Activated gamma-delta T cell treated with Interleukin-2 at 50 U/mL for 16 hours (primary cell): ENCODE data around the gene ABCE1.

ENCODE experiments used
- DNase-seq: peaks from one replicate; pipeline ENCODE4 v3.0.0-alpha.2; 2020

ABCE1 gene

DNA sequence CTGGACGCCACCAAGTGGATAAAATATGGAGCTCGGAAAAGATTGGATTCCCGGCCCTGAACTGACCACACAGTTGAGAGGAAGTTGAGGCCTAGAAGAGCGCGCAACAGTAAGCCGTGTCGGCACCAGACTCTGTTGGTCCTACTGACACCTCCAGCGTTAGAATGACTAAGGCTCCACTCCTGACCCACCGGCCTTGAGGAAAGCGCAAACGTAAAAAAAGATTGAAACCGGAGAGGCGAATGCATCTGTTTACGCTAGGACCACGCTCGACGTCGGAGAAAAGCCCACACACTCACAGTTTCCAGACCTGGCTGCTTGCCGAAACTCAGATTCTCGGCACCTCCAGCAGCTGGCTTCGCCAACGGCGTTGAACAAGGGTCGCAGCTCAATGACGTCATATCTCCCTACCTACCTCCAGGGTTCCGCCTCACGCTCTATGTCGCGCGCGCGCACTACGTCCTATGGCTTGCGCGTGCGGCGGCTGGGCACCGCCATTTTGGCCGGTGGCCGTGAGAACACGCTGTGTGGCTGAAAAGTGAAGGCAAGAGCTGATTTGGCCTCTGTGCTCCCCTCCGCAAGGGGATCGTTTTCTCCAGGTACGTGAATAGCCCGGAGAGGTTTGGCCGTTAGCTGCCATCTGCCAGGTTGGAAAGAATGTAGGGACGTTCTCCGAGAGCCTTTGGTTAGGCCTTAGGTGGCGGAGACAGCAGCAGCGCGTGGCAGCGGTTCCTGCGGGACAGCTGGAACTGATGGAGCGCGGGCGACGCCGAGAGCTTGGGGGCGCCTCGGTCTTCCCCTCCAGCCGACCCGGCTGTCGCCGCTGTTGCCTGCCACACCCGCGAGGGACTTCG is at the start of gene ABCE1, which contains the start of gene ANAPC10:
TSS of gene ABCE1 (plus strand) at position 491 of the 854 bp plus-strand sequence. CDS start 6,102 bp downstream, outside the sequence.
TSS of gene ANAPC10 (minus strand) at position 376 of the 854 bp plus-strand sequence. CDS start 2,097 bp downstream, outside the sequence.
- peak; percentile 94 for DNase-seq

DNA sequence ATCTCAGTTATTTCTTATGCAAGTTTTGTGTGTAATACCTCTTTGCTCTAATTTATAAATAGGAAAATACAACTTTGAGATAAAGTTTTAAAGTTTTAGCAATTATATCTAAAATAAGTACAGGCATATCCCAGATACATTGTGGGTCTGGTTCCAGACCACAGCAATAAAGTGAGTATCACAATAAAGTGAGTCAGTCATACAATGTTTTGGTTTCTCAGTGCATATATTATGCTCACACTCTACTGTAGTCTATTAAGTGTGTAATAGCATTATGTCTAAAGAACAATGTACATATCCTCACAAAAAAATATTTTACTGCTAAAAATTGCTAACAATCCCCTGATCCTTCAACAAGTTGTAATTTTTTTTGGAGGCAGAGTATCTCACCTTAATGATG is 49.3 kb upstream of the ABCE1 start:
- DNase-seq: no peak

GRCh38 chr4:145049241-145049640 is 48.9 kb upstream of the ABCE1 start:
- no peak for DNase-seq

DNA sequence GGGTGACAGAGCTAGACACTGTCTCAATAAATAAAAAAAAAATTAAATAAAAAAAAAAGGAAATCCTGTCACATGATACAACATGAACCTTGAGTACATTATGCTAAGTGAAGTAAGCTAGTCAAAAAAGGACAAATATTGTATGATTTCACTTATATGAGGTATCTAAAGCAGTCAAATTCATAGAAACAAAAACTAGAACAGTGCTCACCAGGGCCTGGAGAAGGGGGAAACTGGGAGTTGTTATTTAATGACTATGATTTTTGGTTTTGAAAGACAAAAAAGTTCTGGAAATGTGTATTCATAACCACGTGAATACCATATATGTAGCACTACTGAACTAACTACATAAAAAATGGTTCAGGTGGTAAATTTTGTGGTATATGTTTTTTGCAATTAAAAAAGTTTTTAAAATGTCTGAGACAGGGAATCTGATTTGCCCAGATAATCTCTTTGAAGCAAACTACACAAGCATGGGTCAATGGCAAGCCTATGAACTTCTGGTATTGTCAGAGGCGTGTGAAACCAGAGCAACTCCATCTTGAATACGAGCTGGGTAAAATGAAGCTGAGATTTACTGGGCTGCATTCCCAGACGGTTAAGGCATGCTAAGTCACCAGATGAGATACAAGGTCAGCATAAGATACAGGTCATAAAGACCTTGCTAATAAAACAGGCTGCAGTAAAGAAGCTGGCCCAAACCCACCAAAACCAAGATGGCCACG is 42.4 kb upstream of the ABCE1 start:
- no peak for DNase-seq

DNA sequence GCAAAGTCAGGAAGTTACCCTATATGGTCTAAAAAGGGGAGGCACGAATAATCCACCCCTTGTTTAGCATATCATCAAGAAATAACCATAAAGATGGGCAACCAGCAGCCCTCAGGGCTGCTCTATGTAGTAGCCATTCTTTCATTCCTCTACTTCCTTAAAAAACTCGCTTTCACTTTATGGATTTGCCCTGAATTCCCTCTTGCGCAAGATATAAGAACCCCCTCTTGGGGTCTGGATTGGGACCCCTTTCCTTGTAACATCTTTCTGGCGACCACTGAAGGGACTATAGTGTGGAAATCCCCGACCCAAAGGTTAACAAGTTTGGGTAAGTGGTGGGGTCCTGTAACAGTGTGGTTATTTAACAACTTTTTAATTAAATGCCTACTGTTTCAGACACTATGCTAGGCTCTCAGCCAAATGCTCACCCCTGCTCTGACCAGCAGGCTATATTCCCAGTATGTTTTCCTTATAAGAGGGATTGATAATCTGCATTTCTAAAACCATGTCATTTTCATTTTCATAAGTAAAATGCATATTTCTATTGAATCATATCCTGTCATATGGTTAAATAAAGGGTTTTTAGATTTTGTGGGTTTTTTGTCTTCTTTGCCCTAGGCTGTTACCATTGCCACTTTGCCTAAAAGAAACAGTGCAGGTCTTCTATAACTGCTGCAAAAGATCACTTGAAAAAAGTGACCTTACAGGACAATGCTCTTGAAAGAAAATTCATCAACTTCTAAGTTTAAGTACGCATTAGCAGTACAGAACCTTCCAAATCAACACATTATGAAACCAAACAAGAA is 41.6 kb upstream of the ABCE1 start:
- no peak for DNase-seq

DNA sequence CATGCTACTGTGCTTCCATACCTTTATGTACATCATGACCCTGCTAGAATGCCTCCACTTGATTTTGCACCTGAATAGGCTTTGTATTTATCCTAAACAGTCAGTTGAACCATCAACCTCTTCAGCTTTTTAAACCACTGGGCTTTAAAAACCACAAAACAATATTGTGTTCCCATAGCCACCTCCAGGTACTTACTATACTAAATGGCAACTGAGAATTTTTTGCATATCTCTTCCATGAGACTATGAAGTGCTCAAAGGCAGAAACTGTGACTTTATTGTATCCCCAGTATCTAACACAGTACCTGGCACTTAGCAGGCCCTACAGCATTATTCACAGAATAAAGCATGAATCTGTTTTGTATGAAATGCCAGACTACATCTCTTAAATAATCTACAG is 39.9 kb upstream of the ABCE1 start:
- no peak for DNase-seq

DNA sequence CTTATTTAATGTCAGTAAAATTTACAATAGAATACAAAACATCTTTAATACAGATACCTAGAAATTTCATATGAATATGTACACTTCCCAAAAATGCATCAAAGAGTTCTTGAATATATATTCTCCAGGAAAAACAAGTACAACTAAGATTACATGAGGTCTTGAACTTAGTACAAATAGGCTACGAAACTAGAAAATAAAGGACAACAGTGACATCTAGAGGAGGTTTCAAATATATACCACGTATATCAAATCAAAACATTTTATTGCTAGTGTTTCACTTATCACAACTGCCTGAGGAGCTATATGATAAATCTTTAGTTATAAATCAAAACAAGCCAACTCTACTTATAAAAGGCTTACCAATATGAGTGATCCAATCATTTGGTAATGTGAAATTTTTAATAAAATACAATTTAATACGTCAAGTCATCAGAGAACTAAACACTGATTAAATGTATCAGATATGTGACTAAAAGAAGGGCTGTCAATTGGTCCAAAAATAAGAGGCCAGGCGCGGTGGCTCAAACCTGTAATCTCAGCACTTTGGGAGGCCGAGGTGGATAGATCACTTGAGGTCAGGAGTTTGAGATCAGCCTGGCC is 36.7 kb upstream of the ABCE1 start:
- no peak for DNase-seq

DNA sequence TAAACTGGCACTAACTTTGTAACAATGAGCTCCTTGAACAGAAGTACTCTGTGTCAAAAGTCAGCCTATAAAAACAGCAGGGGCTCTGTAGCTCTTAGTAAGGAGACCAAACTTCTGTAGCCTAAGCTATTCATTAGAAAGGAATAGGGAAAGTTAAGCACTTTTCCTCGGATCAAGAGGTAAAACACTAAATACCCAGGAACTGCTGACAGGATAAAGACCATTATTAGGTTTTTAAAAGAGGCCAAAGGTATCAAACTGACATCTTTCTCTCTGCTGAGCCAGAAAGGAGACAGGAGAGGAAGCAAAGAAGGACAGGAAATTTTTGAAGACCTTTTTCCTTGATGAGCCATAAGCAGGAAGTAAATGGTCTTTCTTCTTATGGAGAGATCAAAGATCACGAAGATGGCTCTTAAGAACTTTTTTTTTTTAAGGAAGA is 32.0 kb upstream of the ABCE1 start:
- no peak for DNase-seq

- DNase-seq: no peak
Observed at GRCh38 chr4:145069361-145069760, 28.8 kb upstream of the ABCE1 start.

- DNase-seq: no peak
Observed at GRCh38 chr4:145071560-145071959, 26.6 kb upstream of the ABCE1 start.

DNA sequence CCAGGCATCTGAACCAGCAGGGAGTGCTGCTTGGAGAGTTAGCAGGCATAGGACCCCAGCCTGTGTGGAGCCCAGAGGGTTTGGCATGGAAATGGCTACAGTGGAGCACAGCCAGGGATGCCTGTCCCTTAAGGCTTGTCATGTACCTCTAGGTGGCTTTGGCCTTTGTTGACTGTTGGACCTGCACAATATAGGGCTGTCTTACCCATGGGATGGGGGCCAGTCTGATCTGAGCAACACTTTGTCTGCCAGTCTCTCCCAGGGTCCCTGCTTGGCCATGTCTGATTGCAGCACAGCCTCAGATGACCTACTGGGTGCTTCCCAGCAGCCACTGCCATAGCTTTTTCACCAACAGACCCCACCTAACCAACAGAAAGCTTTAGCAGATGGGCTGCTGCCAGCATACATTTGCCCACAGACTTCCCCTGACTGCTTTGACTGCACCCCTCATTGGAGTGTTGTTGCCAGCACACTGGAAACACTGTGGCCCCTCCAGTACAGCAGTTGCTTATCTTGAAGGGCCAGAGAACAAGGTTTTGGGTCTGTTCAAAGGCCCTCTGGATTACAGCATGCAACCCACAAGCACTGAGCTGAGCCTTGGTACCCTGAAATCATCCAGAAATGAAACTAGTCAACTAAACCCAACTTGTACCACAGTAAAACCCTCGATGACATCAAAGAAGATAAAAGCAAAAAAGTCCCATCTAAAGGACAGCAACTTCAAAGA is 22.2 kb upstream of the ABCE1 start:
- no peak for DNase-seq

GRCh38 chr4:145076469-145076855 is 21.6 kb upstream of the ABCE1 start:
- DNase-seq: no peak

- no peak for DNase-seq
Observed at GRCh38 chr4:145081756-145082155, 16.4 kb upstream of the ABCE1 start.

- DNase-seq: no peak
Observed at GRCh38 chr4:145083891-145084605, 14.1 kb upstream of the ABCE1 start.

GRCh38 chr4:145090380-145090779 is 7.7 kb upstream of the ABCE1 start:
- no peak for DNase-seq

- no peak for DNase-seq
Observed at GRCh38 chr4:145093638-145094037, 4.5 kb upstream of the ABCE1 start.

DNA sequence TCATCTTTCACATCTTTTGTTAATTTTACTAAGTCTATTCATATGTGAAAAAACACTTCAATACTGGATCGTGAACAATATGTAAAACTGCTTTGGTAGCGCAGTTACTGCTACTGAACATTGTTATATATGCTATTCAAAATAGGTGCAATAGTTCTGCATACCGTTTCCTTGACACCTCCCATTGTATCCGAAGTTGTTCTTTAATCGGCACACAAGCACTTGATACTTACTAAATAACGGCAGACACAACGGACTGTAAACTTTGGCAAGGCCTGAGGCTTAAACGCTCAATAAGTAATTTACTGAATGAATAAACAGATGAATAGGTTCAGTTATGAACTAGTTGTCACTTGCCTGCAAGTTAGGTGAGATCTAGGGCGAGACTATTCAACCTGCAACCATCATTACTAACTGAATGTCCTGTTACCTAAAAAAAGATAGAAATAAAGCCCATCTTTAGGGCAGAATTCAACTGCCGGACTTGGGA is 735 bp upstream of the ABCE1 start:
- no peak for DNase-seq

GRCh38 chr4:145098675-145099037 is 545 bp downstream of the ABCE1 start:
- DNase-seq: peak; percentile 11

DNA sequence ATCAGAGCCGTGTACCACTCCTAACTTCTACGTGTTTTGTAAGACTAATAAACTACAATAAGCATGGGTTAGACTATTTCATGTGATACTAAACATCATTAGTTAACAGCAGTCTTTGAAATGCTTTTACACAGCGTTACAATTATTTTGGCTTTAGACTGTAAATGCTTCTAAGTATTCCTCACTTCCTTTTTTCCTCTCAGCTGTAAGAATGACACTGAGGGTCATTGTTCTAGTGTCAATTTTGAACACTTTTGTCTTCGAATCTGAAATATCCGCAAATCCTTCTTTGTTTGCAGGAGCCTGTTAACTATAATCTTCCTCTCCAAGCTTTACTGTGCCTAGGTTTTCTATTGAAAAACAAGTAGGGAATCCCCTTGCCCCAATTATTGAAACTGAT is 1.5 kb downstream of the ABCE1 start:
- no peak for DNase-seq

DNA sequence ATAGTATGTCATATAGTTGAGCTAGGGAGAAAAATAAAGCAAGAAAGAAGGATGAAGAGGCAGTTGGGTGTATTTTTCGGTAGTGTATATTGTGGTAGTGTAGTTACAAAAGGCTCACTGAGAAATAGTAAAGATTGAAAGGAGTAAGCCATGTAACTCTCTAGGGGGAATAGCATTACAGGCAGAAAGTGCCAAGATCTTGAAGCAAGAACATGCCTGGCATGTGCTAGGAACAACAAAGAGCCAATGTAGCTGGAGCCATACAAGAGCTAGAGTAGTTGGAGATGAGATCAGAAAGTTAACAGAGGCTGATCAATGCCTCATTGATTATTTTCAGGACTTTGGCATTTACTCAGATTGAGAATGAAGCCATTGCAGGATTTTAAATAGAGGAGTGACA is 3.0 kb downstream of the ABCE1 start:
- no peak for DNase-seq

- DNase-seq: no peak
Observed at GRCh38 chr4:145102619-145103018, 4.5 kb downstream of the ABCE1 start.
